ENCODE data around the gene TRMT44.

Gene TRMT44

DNA sequence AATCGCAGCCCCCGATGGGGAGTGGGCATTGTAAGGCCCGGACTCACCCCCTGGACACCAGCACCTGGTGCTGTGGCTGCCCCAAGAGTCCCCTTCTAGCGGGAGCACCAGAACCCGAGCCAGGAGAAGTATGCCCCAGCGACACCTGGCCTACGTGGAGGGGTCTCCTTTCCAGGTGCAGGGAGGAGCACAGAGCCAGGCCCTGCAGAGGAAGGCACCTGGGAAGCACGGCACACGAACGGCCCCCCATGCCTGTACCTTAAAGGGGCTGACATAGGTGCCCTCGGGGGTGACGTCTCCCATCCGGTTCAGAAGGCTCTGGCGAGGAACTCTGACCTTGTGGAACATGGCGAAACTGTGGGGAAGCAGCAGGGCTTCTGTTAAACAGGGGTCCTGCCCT is 41.3 kb upstream of the TRMT44 start:
- H3K4me3 ChIP-seq (ENCODE audit: low read depth in 1 of 2, low read length in 1 of 2): no peak overlapping the region
- no peaks in the 10 kb centered on the region for H3K9me3 ChIP-seq
- H3K27me3 ChIP-seq: no peaks in the 10 kb centered on the region
- peaks cover 53 to 76% of the 10 kb centered on the region in 2 experiments for H3K4me1 ChIP-seq (ENCODE audit: control insufficient read depth in 1 of 2, insufficient read depth in 1 of 2, low read depth in 1 of 2, low read length in 1 of 2)
- H3K27ac ChIP-seq: no peak overlapping the region
- TF ChIP-seq, protein P1, sequence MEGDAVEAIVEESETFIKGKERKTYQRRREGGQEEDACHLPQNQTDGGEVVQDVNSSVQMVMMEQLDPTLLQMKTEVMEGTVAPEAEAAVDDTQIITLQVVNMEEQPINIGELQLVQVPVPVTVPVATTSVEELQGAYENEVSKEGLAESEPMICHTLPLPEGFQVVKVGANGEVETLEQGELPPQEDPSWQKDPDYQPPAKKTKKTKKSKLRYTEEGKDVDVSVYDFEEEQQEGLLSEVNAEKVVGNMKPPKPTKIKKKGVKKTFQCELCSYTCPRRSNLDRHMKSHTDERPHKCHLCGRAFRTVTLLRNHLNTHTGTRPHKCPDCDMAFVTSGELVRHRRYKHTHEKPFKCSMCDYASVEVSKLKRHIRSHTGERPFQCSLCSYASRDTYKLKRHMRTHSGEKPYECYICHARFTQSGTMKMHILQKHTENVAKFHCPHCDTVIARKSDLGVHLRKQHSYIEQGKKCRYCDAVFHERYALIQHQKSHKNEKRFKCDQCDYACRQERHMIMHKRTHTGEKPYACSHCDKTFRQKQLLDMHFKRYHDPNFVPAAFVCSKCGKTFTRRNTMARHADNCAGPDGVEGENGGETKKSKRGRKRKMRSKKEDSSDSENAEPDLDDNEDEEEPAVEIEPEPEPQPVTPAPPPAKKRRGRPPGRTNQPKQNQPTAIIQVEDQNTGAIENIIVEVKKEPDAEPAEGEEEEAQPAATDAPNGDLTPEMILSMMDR (IDR thresholded peaks at IDR 0.05): no peak
- peaks cover 3% of the 10 kb centered on the region for H3K36me3 ChIP-seq

- Histone ChIP-seq H3K27ac (no peak overlapping the region), H3K36me3 (peaks cover 15% of the 10 kb centered on the region)
- TF ChIP-seq, protein P1 (IDR thresholded peaks at IDR 0.05): no peak
These were observed 39.8 kb upstream of the TRMT44 start for GRCh38 chr4:8400632-8401325.

GRCh38 chr4:8401665-8402064 is 38.9 kb upstream of the TRMT44 start:
- Histone ChIP-seq H3K9me3 (no peaks in the 10 kb centered on the region), H3K27me3 (no peaks in the 10 kb centered on the region), H3K4me1 (ENCODE audit: control insufficient read depth in 1 of 2, insufficient read depth in 1 of 2, low read depth in 1 of 2, low read length in 1 of 2) (peaks cover 38 to 58% of the 10 kb centered on the region in 2 experiments), H3K4me3 (ENCODE audit: low read depth in 1 of 2, low read length in 1 of 2) (no peak overlapping the region), H3K27ac (peak overlapping the region; percentile 81), H3K36me3 (peaks cover 17% of the 10 kb centered on the region)
- TF ChIP-seq, protein P1 (IDR thresholded peaks at IDR 0.05): no peak

More at GRCh38 chr4:8400632-8401325, 39.8 kb upstream of the TRMT44 start:
- H3K9me3 ChIP-seq: no peaks in the 10 kb centered on the region
- H3K27me3 ChIP-seq: no peaks in the 10 kb centered on the region
- no peak overlapping the region for H3K4me3 ChIP-seq (ENCODE audit: low read depth in 1 of 2, low read length in 1 of 2)
- H3K4me1 ChIP-seq (ENCODE audit: control insufficient read depth in 1 of 2, insufficient read depth in 1 of 2, low read depth in 1 of 2, low read length in 1 of 2): peaks cover 47 to 65% of the 10 kb centered on the region in 2 experiments

DNA sequence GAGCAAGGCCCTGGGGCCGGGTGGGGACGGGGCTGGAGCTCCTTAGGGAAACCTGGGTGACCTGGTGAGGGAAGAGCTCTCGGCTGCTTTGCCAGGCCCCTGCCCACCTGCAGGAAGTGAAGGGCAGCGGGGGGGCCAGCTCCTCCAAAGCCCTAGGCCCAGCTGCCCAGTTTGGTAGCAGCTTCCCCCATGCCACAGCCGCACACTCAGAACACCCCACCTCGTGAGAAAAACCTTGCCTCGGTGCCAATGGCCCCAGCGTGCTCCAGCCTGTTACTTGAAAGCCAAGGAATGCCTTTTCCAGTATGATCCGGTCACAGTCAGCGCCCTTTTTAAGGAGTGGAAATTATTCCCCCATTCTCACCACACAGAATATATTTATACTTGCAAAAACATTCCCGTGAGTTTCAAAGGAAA is 38.4 kb upstream of the TRMT44 start:
- TF ChIP-seq, protein P1 (IDR thresholded peaks at IDR 0.05): no peak
- Histone ChIP-seq H3K27me3 (no peaks in the 10 kb centered on the region), H3K36me3 (peaks cover 17% of the 10 kb centered on the region), H3K9me3 (no peaks in the 10 kb centered on the region), H3K27ac (peak overlapping the region; percentile 81), H3K4me1 (ENCODE audit: control insufficient read depth in 1 of 2, insufficient read depth in 1 of 2, low read depth in 1 of 2, low read length in 1 of 2) (peaks cover 35 to 52% of the 10 kb centered on the region in 2 experiments), H3K4me3 (ENCODE audit: low read depth in 1 of 2, low read length in 1 of 2) (no peak overlapping the region)

GRCh38 chr4:8402640-8403039 is 37.9 kb upstream of the TRMT44 start:
- Histone ChIP-seq H3K4me3 (ENCODE audit: low read depth in 1 of 2, low read length in 1 of 2) (peak overlapping the region in 1 of 2 experiments; percentile 29), H3K4me1 (ENCODE audit: control insufficient read depth in 1 of 2, insufficient read depth in 1 of 2, low read depth in 1 of 2, low read length in 1 of 2) (peaks cover 35 to 48% of the 10 kb centered on the region in 2 experiments), H3K36me3 (peaks cover 21% of the 10 kb centered on the region), H3K27ac (peak overlapping the region; percentile 81), H3K27me3 (no peaks in the 10 kb centered on the region), H3K9me3 (no peaks in the 10 kb centered on the region)
- TF ChIP-seq, protein P1 (IDR thresholded peaks at IDR 0.05): no peak
